HL-60 (cell line): ENCODE data around the gene HCAR2.

ENCODE experiments used
- POLR2AphosphoS5 ChIP-seq: IDR thresholded peaks from 2 replicates; pipeline ENCODE4 v1.6.1; 2012; ENCODE audit warnings: low read depth
- SPI1 ChIP-seq: IDR thresholded peaks from 2 replicates; pipeline ENCODE4 v1.6.1; 2012; ENCODE audit warnings: low read depth, mild to moderate bottlenecking, borderline replicate concordance
- TF ChIP-seq, protein P1 (sequence below): IDR thresholded peaks from one replicate; pipeline ENCODE4 v1.5.1; 2011; ENCODE audit warnings: low read length, control low read depth, inconsistent platforms; ENCODE audit not compliant: insufficient read depth
- TF ChIP-seq, protein P2 (sequence below): IDR thresholded peaks from 2 replicates; pipeline ENCODE4 v1.6.1; 2012; ENCODE audit warnings: low read depth; ENCODE audit not compliant: insufficient replicate concordance

DNA sequence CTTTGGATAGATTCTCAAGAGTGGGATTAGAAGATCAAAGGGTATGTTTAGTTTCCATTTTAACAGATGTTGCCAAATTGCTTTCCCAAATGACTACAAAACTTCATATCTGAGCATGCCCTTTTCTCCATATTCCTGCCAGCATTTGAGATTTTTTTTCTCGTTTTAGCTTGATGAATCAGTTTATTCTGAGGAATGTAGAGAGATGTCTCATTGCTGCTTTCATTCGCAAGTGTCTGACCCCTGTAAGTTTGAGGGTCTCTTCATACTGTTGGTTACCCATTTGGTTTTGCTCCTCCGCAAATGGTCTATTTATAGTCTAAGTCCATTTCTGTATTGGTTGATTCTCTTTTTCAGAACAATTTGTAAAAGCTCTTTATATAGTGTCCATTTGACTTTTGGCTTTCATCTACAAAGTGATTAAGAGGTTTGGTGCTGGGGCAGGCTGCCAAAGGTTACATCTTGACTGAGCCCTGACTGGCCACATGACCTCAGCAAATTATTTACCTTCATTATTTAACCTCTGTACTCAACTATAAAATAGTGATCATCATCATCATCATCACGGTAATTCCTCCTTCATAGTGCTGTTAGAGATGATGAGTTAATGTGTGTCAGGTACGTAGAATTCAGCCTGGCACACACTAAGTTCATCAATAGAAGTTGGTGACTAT lies 33.6 kb downstream of the HCAR2 start:
- TF ChIP-seq, protein P1, sequence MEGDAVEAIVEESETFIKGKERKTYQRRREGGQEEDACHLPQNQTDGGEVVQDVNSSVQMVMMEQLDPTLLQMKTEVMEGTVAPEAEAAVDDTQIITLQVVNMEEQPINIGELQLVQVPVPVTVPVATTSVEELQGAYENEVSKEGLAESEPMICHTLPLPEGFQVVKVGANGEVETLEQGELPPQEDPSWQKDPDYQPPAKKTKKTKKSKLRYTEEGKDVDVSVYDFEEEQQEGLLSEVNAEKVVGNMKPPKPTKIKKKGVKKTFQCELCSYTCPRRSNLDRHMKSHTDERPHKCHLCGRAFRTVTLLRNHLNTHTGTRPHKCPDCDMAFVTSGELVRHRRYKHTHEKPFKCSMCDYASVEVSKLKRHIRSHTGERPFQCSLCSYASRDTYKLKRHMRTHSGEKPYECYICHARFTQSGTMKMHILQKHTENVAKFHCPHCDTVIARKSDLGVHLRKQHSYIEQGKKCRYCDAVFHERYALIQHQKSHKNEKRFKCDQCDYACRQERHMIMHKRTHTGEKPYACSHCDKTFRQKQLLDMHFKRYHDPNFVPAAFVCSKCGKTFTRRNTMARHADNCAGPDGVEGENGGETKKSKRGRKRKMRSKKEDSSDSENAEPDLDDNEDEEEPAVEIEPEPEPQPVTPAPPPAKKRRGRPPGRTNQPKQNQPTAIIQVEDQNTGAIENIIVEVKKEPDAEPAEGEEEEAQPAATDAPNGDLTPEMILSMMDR: no peak
- TF ChIP-seq POLR2AphosphoS5 (no peak), SPI1 (no peak)
- TF ChIP-seq, protein P2, sequence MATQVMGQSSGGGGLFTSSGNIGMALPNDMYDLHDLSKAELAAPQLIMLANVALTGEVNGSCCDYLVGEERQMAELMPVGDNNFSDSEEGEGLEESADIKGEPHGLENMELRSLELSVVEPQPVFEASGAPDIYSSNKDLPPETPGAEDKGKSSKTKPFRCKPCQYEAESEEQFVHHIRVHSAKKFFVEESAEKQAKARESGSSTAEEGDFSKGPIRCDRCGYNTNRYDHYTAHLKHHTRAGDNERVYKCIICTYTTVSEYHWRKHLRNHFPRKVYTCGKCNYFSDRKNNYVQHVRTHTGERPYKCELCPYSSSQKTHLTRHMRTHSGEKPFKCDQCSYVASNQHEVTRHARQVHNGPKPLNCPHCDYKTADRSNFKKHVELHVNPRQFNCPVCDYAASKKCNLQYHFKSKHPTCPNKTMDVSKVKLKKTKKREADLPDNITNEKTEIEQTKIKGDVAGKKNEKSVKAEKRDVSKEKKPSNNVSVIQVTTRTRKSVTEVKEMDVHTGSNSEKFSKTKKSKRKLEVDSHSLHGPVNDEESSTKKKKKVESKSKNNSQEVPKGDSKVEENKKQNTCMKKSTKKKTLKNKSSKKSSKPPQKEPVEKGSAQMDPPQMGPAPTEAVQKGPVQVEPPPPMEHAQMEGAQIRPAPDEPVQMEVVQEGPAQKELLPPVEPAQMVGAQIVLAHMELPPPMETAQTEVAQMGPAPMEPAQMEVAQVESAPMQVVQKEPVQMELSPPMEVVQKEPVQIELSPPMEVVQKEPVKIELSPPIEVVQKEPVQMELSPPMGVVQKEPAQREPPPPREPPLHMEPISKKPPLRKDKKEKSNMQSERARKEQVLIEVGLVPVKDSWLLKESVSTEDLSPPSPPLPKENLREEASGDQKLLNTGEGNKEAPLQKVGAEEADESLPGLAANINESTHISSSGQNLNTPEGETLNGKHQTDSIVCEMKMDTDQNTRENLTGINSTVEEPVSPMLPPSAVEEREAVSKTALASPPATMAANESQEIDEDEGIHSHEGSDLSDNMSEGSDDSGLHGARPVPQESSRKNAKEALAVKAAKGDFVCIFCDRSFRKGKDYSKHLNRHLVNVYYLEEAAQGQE: no peak
